ENCODE results near the gene TAPBPL. TPM values are rescaled to one million over a fixed set of nuclear protein-coding genes. Genes with fewer than 3 reads are reported as not detected.

Gene TAPBPL, protein sequence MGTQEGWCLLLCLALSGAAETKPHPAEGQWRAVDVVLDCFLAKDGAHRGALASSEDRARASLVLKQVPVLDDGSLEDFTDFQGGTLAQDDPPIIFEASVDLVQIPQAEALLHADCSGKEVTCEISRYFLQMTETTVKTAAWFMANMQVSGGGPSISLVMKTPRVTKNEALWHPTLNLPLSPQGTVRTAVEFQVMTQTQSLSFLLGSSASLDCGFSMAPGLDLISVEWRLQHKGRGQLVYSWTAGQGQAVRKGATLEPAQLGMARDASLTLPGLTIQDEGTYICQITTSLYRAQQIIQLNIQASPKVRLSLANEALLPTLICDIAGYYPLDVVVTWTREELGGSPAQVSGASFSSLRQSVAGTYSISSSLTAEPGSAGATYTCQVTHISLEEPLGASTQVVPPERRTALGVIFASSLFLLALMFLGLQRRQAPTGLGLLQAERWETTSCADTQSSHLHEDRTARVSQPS
- total RNA-seq, result 10 to 100 TPM; 52.0 to 52.7 TPM

DNA sequence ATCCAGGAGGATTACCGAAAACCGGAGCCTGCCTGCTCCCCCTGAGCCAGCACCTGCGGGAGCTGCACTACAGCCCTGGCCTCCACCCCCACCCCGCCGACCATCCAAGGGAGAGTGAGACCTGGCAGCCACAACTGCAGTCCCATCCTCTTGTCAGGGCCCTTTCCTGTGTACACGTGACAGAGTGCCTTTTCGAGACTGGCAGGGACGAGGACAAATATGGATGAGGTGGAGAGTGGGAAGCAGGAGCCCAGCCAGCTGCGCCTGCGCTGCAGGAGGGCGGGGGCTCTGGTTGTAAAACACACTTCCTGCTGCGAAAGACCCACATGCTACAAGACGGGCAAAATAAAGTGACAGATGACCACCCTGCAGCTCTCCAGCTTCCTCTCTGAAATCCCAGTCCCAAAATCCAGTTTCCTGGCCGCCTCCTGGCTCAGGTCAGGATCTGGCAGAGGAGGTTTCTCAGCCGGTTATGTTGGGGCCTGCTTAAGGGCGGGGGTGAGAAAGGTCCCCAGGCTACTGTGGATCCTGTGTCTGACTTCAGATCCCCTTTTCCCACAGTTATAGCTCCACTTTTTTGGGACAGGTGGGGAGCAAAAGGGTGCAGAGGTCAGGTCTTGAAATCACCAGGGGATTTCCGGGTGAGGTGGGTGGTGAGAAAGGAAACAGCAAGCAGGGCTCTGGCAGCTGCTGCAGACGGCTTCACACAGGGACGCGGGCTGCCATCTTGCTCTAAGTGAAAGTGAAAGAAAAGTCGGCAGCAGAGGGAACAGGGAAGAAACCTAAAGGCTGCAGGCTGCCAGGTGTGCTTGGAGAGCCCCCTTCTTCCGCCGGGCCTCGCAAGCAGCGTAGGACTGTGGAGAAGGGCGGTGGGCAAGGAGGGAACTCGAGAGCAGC, at the start of gene TAPBPL:
Gene TAPBPL (plus strand): TSS at position 695 of the 897 bp plus-strand sequence. CDS start 207 bp downstream, outside the sequence.

DNA sequence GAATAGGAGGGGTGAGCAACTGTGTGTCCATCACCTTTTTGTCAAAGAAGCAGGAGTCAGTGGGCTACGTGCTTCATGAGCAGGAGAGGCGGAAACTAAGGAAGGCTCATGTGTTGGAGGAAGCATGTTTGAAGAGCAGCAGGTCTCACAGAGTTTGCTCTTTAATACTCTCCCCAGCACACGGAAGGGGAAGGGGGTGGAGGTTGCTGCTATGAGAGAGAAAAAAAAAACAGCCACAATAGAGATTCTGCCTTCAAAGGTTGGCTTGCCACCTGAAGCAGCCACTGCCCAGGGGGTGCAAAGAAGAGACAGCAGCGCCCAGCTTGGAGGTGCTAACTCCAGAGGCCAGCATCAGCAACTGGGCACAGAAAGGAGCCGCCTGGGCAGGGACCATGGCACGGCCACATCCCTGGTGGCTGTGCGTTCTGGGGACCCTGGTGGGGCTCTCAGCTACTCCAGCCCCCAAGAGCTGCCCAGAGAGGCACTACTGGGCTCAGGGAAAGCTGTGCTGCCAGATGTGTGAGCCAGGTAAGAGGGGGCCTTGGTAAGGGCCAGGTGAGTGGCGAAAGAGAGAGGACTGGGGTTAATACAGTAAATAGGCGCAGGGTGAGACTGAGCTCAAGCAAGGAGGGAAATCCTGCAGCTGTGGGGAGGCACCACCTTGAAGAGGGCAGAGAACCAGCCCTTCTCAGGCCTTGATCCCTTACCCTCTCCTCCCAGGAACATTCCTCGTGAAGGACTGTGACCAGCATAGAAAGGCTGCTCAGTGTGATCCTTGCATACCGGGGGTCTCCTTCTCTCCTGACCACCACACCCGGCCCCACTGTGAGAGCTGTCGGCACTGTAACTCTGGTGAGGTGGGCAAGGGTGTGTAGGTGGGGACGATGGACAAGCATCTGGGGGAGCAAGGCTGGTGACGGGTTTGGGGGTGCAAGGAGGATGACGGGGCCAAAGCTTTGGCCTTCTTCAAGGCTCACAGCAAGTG, 6.8 kb upstream of the TAPBPL start, which contains the start of gene CD27:
Gene CD27 (plus strand): TSS at position 252 of the 985 bp plus-strand sequence. CDS start 141 bp downstream, at position 393.

DNA sequence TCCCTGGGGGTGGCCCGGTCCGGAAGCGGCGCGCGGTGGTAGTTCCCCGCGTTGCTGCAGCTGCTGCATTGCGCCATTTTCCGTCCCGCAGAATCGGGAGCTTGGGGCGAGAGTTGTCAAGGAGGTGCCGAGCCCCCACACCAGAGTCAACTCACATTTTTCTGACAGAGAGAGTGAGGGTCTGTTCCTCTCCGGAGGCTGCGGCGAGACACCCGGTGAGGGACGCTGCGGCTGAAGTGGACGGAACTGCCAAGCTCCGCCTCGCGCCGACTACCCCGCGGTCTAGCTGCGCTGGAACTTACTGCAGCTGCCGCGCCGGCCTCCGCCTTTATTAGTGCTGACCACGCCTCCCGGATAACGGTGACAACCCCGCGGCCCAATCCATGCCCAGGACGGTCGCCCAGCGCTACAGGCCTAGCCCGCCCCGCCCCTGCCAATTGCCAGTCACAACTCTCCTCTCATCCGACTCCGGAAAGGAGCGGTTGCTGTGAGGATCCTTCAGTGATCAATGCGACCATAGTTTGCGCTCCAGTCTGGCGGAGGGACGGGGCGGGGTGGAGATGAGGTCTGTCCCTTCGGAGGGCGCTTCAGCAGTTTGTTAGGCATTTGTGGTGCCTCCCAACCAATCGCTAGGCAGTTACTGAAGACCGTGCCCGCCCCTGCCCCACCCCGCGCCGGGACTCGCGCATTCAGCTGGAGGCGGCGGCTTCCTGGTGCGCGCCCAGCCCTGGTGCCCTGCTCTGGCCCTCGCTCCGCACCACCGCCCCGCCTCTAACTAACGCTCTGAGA, 18.7 kb downstream of the TAPBPL start, which contains the start of gene VAMP1:
Gene VAMP1 (minus strand): TSS at position 303 of the 789 bp plus-strand sequence. CDS start 146 bp downstream, at position 157.

DNA sequence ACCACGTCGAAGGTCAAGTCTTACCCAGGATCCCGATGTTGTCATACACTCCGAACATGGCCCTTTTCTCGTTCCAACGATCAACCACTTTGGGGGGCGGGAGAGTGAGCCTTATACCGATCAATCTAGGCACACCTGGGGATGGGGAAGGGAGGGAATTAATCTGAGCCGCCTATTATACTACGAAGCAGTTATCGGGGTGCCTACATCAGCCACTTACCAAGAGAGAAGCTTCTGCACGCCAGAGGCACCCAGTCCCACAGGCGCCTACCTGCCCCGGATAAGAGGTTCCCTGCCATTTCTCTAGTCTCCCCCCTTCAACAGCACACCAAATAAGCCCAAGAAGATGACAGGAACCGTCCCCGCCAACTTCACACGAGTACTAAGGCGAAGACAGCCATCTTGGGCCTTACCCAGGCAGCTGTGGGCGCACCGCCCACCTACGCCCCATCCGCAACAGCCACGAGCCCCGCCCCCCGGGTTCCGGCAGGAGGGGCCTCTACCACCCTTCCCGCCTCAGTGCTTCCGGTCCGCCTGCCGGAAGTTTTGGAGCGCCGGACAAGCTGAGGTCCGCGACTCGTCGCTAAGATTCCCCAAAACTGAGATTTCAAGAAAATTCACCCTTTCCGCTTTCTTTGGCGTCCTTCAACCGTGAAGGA, 41.1 kb downstream of the TAPBPL start, which contains the start of gene MRPL51:
Gene MRPL51 (minus strand): TSS at position 425 of the 659 bp plus-strand sequence. CDS start 126 bp downstream, at position 299.

DNA sequence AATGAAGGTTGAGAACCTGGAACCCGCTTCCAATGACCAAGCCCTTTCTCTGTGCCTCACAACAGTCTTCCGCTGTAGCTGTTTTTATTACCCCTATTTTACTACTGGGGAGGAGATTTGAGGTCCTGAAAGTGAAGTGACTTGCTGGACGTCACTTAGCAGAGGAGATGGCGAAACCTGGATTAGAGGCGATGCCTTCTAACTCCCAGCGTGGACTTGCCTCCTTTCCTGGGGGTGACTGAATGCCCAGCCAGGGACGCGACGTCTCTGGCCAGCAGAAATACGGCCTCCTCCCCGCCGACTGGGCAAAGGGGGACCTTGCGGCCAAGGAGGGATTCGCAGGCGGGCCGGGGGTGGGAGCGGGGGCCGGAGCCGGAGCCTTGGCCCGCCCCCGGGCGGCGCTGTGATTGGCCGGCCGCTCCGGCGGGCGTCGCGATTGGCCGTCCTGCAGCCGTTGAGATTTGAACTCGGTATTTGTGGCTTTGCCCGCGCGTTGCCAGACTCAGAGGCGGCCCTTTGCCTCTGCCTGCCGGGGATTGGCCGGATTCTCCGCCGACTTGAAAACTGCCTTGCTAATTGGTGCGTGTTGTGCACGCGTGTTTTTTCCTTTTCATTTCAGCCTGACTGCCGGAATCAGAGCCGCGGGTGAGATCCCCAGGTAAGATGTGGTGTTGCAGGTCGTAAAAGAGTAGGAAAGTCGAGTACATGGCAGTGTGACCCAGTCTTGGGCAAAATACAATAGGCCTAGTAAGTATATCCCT, 41.8 kb downstream of the TAPBPL start, which contains the start of gene NCAPD2:
Gene NCAPD2 (plus strand): TSS at position 606 of the 761 bp plus-strand sequence. CDS start 997 bp downstream, outside the sequence.

Other genes starting within 250 kb of the TAPBPL start
- not detected for gene PLEKHG6, start 141.4 kb upstream of the TAPBPL start, total RNA-seq
- gene TNFRSF1A, start 110.0 kb upstream of the TAPBPL start, total RNA-seq, result 10 to 100 TPM; 55.4 to 59.9 TPM
- under 1 TPM; 0.43 to 0.88 TPM for gene SCNN1A, start 76.5 kb upstream of the TAPBPL start, total RNA-seq
- gene LTBR, start 67.9 kb upstream of the TAPBPL start, total RNA-seq, result under 1 TPM; 0.35 to 0.72 TPM
- gene CD27, start 7.1 kb upstream of the TAPBPL start, total RNA-seq, result 100 to 1,000 TPM; 160 to 162 TPM
- gene VAMP1, start 18.6 kb downstream of the TAPBPL start, total RNA-seq, result 10 to 100 TPM; 54.2 to 54.4 TPM
- 100 to 1,000 TPM; 177 to 187 TPM for gene MRPL51, start 41.2 kb downstream of the TAPBPL start, total RNA-seq
- 100 to 1,000 TPM; 151 to 157 TPM for gene NCAPD2, start 42.1 kb downstream of the TAPBPL start, total RNA-seq
- gene GAPDH, start 82.5 kb downstream of the TAPBPL start, total RNA-seq, result 1,000 to 10,000 TPM; 5,761 to 5,800 TPM
- gene IFFO1, start 104.0 kb downstream of the TAPBPL start, total RNA-seq, result 10 to 100 TPM; 26.7 to 29.1 TPM
- 10 to 100 TPM; 67.2 to 67.7 TPM for gene NOP2, start 116.2 kb downstream of the TAPBPL start, total RNA-seq
- gene CHD4, start 155.3 kb downstream of the TAPBPL start, total RNA-seq, result 100 to 1,000 TPM; 233 to 250 TPM
- 1 to 10 TPM; 7.5 to 8.2 TPM for gene LPAR5, start 183.9 kb downstream of the TAPBPL start, total RNA-seq
- gene ACRBP, start 195.4 kb downstream of the TAPBPL start, total RNA-seq, result 1 to 10 TPM; 1.6 to 2.4 TPM
- 10 to 100 TPM; 43.0 to 45.8 TPM for gene ING4, start 211.1 kb downstream of the TAPBPL start, total RNA-seq
- gene ZNF384, start 237.3 kb downstream of the TAPBPL start, total RNA-seq, result 10 to 100 TPM; 81.6 to 84.8 TPM
- not detected for gene PIANP, start 248.8 kb downstream of the TAPBPL start, total RNA-seq

All from activated naive CD4-positive, alpha-beta T cell treated with anti-CD3 and anti-CD28 coated beads, Interleukin-2, amount 10 ng/mL, durations not matched to agents 5 hours and 36 hours (primary cell).